HepG2 (cell line): ENCODE results near the gene COPZ1. TPM values are rescaled to one million over a fixed set of nuclear protein-coding genes. Genes with fewer than 3 reads are reported as not detected.

Experiments used
- ATAC-seq: fragments of 200-7000 bp; cut with Tn5 transposase; 3 replicates; pipeline ENCODE4 v1.9.1; 2020; ENCODE audit warnings: mild to moderate bottlenecking, moderate library complexity
- Bru-seq: library from RNA; stranded (reverse); fragments of 400-500 nt; gene quantifications from one replicate; lab custom pipeline; 2021; lab: Mats Ljungman, UMichigan
- BruChase-seq, 2 experiments: library from RNA; stranded (reverse); fragments of 400-500 nt; gene quantifications; one replicate each; lab custom pipeline; 2021; lab: Mats Ljungman, UMichigan
- BruUV-seq: library from RNA; stranded (reverse); fragments of 400-500 nt; replicated peaks from 2 replicates; lab custom pipeline; 2021; lab: Mats Ljungman, UMichigan
- CTCF ChIA-PET: fragments of 300-600 bp; formaldehyde crosslinking; extraction: SDS; loops from one replicate; lab custom pipeline; 2021; ENCODE audit warnings: low total read pairs, inconsistent platforms, low intra/inter-chr PET ratio; lab: Yijun Ruan, JAX
- POLR2A ChIA-PET: fragments of 350-600 bp; sonication (Branson Sonifier 250); formaldehyde crosslinking; loops from one replicate; lab custom pipeline; 2020; ENCODE audit warnings: antibody characterized with exemption, inconsistent platforms; lab: Yijun Ruan, JAX
- DNase-seq: peaks from one replicate; pipeline ENCODE4 v3.0.0-alpha.2; 2015; ENCODE audit warnings: low spot score
- FAIRE-seq: peaks from 3 replicates; lab custom pipeline; 2011; peaks lifted over from hg19 to GRCh38; lab: Jason Lieb, UNC
- H2AFZ ChIP-seq: one replicate; pipeline ENCODE4 v1.6.1; 2011; ENCODE audit warnings: low read length, inconsistent platforms
- H3K27ac ChIP-seq: fragments of 300-600 bp; 3 replicates; pipeline ENCODE4 v1.8.0; 2011; ENCODE audit warnings: mixed run types, mild to moderate bottlenecking, mixed read lengths, low read length, inconsistent platforms; ENCODE audit not compliant: insufficient read depth; ENCODE audit errors: extremely low read length
- H3K27me3 ChIP-seq, 2 experiments: fragments of 200-600 bp in 1 of 2; 2 replicates in 1 of 2; 3 replicates in 1 of 2; pipeline versions ENCODE4 v1.6.0 to v1.8.0; 2011; ENCODE audit warnings: low read length in 2 of 2, mild to moderate bottlenecking in 2 of 2, moderate library complexity in 2 of 2, inconsistent platforms in 1 of 2; ENCODE audit not compliant: insufficient read depth in 2 of 2, control insufficient read depth in 1 of 2
- H3K36me3 ChIP-seq, 2 experiments: fragments of 200-600 bp in 1 of 2; replicated peaks in 1 of 2; 2 replicates in 1 of 2; 3 replicates in 1 of 2; pipeline versions ENCODE4 v1.5.1 to v1.8.0; 2011; ENCODE audit warnings: low read length in 2 of 2, inconsistent platforms in 1 of 2; ENCODE audit not compliant: insufficient read depth in 2 of 2, control insufficient read depth in 1 of 2
- H3K4me1 ChIP-seq: 2 replicates; pipeline ENCODE4 v1.5.1; 2012; ENCODE audit warnings: low read length, inconsistent platforms; ENCODE audit not compliant: insufficient read depth
- H3K4me2 ChIP-seq: 2 replicates; pipeline ENCODE4 v1.6.0; 2011; ENCODE audit warnings: low read depth, low read length, inconsistent platforms
- H3K4me3 ChIP-seq, 3 experiments: fragments of 200-600 bp in 1 of 3; sonication (generic), shearing (Covaris generic) in 1 of 3; replicated peaks in 1 of 3; 2 replicates each; pipeline ENCODE4 v1.5.1; 2011 to 2016; ENCODE audit warnings: low read length in 3 of 3, inconsistent platforms in 2 of 3, low read depth in 2 of 3, mild to moderate bottlenecking in 2 of 3, control low read depth in 1 of 3, mixed read lengths in 1 of 3; ENCODE audit not compliant: insufficient read depth in 1 of 3
- H3K79me2 ChIP-seq: one replicate; pipeline ENCODE4 v1.6.1; 2011; ENCODE audit warnings: low read length, inconsistent platforms; ENCODE audit not compliant: insufficient read depth
- H3K9ac ChIP-seq: 2 replicates; pipeline ENCODE4 v1.6.0; 2011; ENCODE audit warnings: mild to moderate bottlenecking, low read depth, low read length, inconsistent platforms; ENCODE audit not compliant: insufficient read depth
- H3K9me3 ChIP-seq: 2 replicates; pipeline ENCODE4 v1.5.1; 2012; ENCODE audit warnings: mild to moderate bottlenecking, low read length
- H4K20me1 ChIP-seq: 2 replicates; pipeline ENCODE4 v1.6.0; 2011; ENCODE audit warnings: inconsistent platforms, mild to moderate bottlenecking, low read length, moderate library complexity; ENCODE audit not compliant: insufficient read depth
- JUN ChIP-seq: sonication (generic); formaldehyde crosslinking; IDR thresholded peaks from 2 replicates; pipeline ENCODE4 v1.4.0; 2020; ENCODE audit warnings: mild to moderate bottlenecking, missing genetic modification reagents
- KLF16 ChIP-seq, 2 experiments: sonication (generic) in 1 of 2; formaldehyde crosslinking in 1 of 2; IDR thresholded peaks; 2 replicates each; pipeline versions ENCODE4 v1.6.1 to v1.8.0; 2016 to 2023; ENCODE audit warnings: missing genetic modification reagents in 2 of 2, missing compliant biosample characterization in 1 of 2
- MNT ChIP-seq: fragments of 450-650 bp; IDR thresholded peaks from 2 replicates; pipeline ENCODE4 v1.6.1; 2016
- SMARCE1 ChIP-seq: fragments of 450-650 bp; IDR thresholded peaks from 2 replicates; pipeline ENCODE4 v1.6.1; 2017; ENCODE audit warnings: borderline replicate concordance
- ZNF44 ChIP-seq: sonication (generic); formaldehyde crosslinking; IDR thresholded peaks from 2 replicates; pipeline ENCODE4 v1.5.1; 2020; ENCODE audit warnings: mild to moderate bottlenecking, missing genetic modification reagents
- ZNF569 ChIP-seq: sonication (generic); formaldehyde crosslinking; IDR thresholded peaks from 2 replicates; pipeline ENCODE4 v1.5.0; 2020; ENCODE audit warnings: mild to moderate bottlenecking, missing genetic modification reagents, moderate library complexity, borderline replicate concordance
- ZNF607 ChIP-seq: sonication (generic); formaldehyde crosslinking; IDR thresholded peaks from 2 replicates; pipeline ENCODE4 v1.5.1; 2020; ENCODE audit warnings: missing genetic modification reagents, mild to moderate bottlenecking, borderline replicate concordance
- WGBS: methylation state at CpG from one replicate; pipeline ENCODE4 v1.1.6; 2017; ENCODE audit warnings: low lambda C conversion rate; 5-methylcytosine and 5-hydroxymethylcytosine counted together
- in situ Hi-C: cut with HindIII; loops from 2 replicates; pipeline ENCODE4 v1.10.0; 2017; ENCODE audit warnings: low pct_unique_long_range_greater_than_20kb; ENCODE audit not compliant: extremely low pct_ligation_motif_present
- intact Hi-C: fragments of 100-400 bp; cut with micrococcal nuclease; formaldehyde crosslinking; loops from one replicate; pipeline ENCODE4 v1.10.0; 2022; ENCODE audit not compliant: unreplicated experiment
- long read RNA-seq, 2 experiments: library from RNA in 1 of 2; library from polyadenylated mRNA in 1 of 2; stranded (forward) in 1 of 2; unstranded in 1 of 2; transcript quantifications; one replicate each; pipeline ENCODE4 v2.0.0, GENCODE V29; 2019 to 2022
- polyA minus RNA-seq, 3 experiments: library from RNA; depleted of rRNA, polyadenylated mRNA; stranded (reverse); fragments of >200 nt; gene quantifications; 2 replicates each; pipeline ENCODE4 v1.2.3, GENCODE V29; 2011; ENCODE audit warnings: low replicate concordance in 1 of 3
- polyA plus RNA-seq, 8 experiments: library from polyadenylated mRNA; depleted of rRNA in 3 of 8; stranded (reverse) in 7 of 8; unstranded in 1 of 8; fragments of >200 nt; fragmentation: Illumina TruSeq in 4 of 8; extraction: Trizol in 4 of 8; gene quantifications; 2 replicates each; pipeline versions ENCODE4 v1.2.1 to v1.2.3, GENCODE V29; 2011 to 2016; ENCODE audit warnings: low read depth in 4 of 8, missing spikeins in 1 of 8, mixed read lengths in 1 of 8; ENCODE audit not compliant: insufficient read depth in 1 of 8
- total RNA-seq, 5 experiments: library from RNA; depleted of rRNA; stranded (reverse); fragments of >200 nt; fragmentation: Illumina TruSeq; extraction: Trizol; gene quantifications; 2 replicates each; pipeline ENCODE4 v1.2.3, GENCODE V29; 2016; ENCODE audit warnings: low read depth in 1 of 5
- TF ChIP-seq, protein P1 (sequence below): sonication (generic); formaldehyde crosslinking; IDR thresholded peaks from 2 replicates; pipeline ENCODE4 v1.5.1; 2020; ENCODE audit warnings: mild to moderate bottlenecking, missing genetic modification reagents

Gene COPZ1, protein sequence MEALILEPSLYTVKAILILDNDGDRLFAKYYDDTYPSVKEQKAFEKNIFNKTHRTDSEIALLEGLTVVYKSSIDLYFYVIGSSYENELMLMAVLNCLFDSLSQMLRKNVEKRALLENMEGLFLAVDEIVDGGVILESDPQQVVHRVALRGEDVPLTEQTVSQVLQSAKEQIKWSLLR
- 125 and 201 TPM in 2 replicates for total RNA-seq (2016; rRNA removed; fragmentation: Illumina TruSeq; extraction: Trizol)
- 20.4 and 22.6 TPM in 2 replicates for total RNA-seq (2016; cell fraction: cytosol; rRNA removed; fragmentation: Illumina TruSeq; extraction: Trizol; ENCODE audit: low read depth)
- total RNA-seq (2016; cell fraction: insoluble cytoplasmic fraction; rRNA removed; fragmentation: Illumina TruSeq; extraction: Trizol), result 123 and 217 TPM in 2 replicates
- total RNA-seq (2016; cell fraction: membrane; rRNA removed; fragmentation: Illumina TruSeq; extraction: Trizol), result 45.5 and 48.0 TPM in 2 replicates
- total RNA-seq (2016; cell fraction: nucleus; rRNA removed; fragmentation: Illumina TruSeq; extraction: Trizol), result 42.3 and 53.2 TPM in 2 replicates
- polyA plus RNA-seq (2011; rRNA removed), result 134 and 184 TPM in 2 replicates
- 121 and 141 TPM in 2 replicates for polyA plus RNA-seq (2011; cell fraction: cytosol; rRNA removed)
- polyA plus RNA-seq (2011; cell fraction: nucleus; rRNA removed), result 41.8 and 48.0 TPM in 2 replicates
- polyA plus RNA-seq (2012), result 118 and 217 TPM in 2 replicates
- 37.1 and 37.6 TPM in 2 replicates for polyA plus RNA-seq (2016; cell fraction: cytosol; fragmentation: Illumina TruSeq; extraction: Trizol; ENCODE audit: low read depth)
- polyA plus RNA-seq (2016; cell fraction: insoluble cytoplasmic fraction; fragmentation: Illumina TruSeq; extraction: Trizol; ENCODE audit: low read depth), result 312 and 355 TPM in 2 replicates
- 61.8 and 63.8 TPM in 2 replicates for polyA plus RNA-seq (2016; cell fraction: membrane; fragmentation: Illumina TruSeq; extraction: Trizol; ENCODE audit: low read depth)
- 112 and 113 TPM in 2 replicates for polyA plus RNA-seq (2016; cell fraction: nucleus; fragmentation: Illumina TruSeq; extraction: Trizol; ENCODE audit: insufficient read depth, low read depth)
- 102 and 206 TPM in 2 replicates for polyA minus RNA-seq (2011; rRNA and poly(A)+ RNA removed; ENCODE audit: low replicate concordance)
- 105 and 134 TPM in 2 replicates for polyA minus RNA-seq (2011; cell fraction: cytosol; rRNA and poly(A)+ RNA removed)
- polyA minus RNA-seq (2011; cell fraction: nucleus; rRNA and poly(A)+ RNA removed), result 37.2 and 53.7 TPM in 2 replicates
- Bru-seq, nascent RNA, result percentile 75 among the genes with signal in this experiment
- BruChase-seq, experiment 1, labeled RNA remaining after a 6-hour chase, result percentile 94 among the genes with signal in this experiment
- BruChase-seq, experiment 2, labeled RNA remaining after a 2-hour chase, result percentile 87 among the genes with signal in this experiment
- long read RNA-seq, experiment 1, transcript COPZ1-202 (8 exons, 880 nt), result minor isoform, 5 of 195 reads
- long read RNA-seq, experiment 1, transcript COPZ1-201 (9 exons, 1,897 nt), result major isoform, 159 of 195 reads
- long read RNA-seq, experiment 1, partial matches to known transcripts, result 20 of 195 reads
- long read RNA-seq, experiment 1, other reads (novel, unspliced or antisense), result 8 of 195 reads
- long read RNA-seq, experiment 2, transcript COPZ1-209 (8 exons, 1,026 nt), result minor isoform, 5 of 236 reads
- long read RNA-seq, experiment 2, transcript COPZ1-201 (9 exons, 1,897 nt), result major isoform, 149 of 236 reads
- long read RNA-seq, experiment 2, partial matches to known transcripts, result 58 of 236 reads
- long read RNA-seq, experiment 2, other reads (novel, unspliced or antisense), result 20 of 236 reads

DNA sequence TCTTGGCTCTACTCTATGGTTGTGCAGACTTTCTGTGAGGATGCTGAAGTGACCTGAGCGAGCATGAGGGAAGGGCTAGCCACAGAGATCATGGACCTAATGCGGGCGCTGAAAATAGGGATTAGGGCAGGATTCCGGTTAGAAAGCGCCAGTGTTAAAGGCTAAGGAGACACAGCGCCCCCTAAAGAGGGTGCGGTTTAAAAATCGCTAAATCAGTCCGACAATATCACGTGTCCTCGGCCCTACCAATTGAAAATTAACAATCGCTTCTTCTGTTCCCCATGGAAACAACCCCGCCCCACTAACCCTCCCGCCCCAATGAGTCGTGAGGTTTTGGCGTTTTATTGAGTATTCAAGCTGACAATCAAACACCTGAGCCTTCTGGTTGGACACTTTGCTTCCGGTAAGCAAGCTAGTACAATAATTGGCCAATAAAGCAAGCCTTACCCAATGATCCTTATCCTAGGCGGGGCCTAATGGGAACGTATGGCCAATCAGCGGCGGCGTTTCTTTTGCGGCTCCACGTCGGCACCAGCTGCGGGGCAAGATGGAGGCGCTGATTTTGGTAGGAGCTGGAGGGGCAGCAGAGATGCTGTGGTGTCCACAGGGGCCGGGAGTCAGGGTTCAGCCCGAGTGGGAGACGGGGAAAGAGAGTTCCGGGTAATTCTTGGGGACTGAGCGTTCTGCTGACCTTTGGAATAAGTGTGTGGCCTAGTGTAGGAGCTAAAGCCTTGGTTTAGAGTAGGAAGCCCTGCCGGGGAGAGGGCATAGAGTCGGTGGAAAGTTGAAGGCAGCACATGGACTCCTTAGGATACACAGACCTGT lies at the start of gene COPZ1:
Gene COPZ1 (plus strand): TSS at position 515 of the 825 bp plus-strand sequence. CDS start 33 bp downstream, at position 548.
- H3K9me3 ChIP-seq, result no peaks in the 10 kb centered on the region
- intact Hi-C loops, result loop anchor here (1.0 to 2.0 kb wide), 4 partner anchors 31 to 74 kb away; partner anchors contain the start of genes CBX5 and HNRNPA1
- peaks cover 20% of the 10 kb centered on the region for H3K79me2 ChIP-seq
- DNase-seq, result peak; percentile 100
- no peaks in the 10 kb centered on the region for H3K36me3 ChIP-seq
- peak within 1 kb of the TSS; percentile 99 for H3K9ac ChIP-seq
- BruUV-seq, result no TSS peak
- peak within 1 kb of the TSS; percentile 84 for H3K4me2 ChIP-seq
- H3K27ac ChIP-seq, result peak within 1 kb of the TSS; percentile 89
- H3K27me3 ChIP-seq, result no peaks in the 10 kb centered on the region; a peak in 1 of 5 replicates
- peak within 1 kb of the TSS; percentile 83 for H2AFZ ChIP-seq
- H3K4me3 ChIP-seq, result peak within 1 kb of the TSS; percentile 82 to 84 (median 83)
- H4K20me1 ChIP-seq, result no peaks in the 10 kb centered on the region
- ChIA-PET POLR2A (interaction anchor here (0.6 to 3.5 kb wide), 15 partner anchors 8 to 499 kb away, joined by 3 to 87 read pairs (median 10); partner anchors contain the start of genes CBX5, HNRNPA1 and NFE2), CTCF (interaction anchor here (0.6 to 2.6 kb wide), 5 partner anchors 28 to 105 kb away, joined by 3 to 34 read pairs (median 3); no protein-coding TSS in a partner anchor)
- peak; percentile 95 for ATAC-seq
- WGBS, result 1% methylated on average over 28 of the region's 34 CpGs
- peak; percentile 98 for FAIRE-seq
- peaks cover 44% of the 10 kb centered on the region for H3K4me1 ChIP-seq
- in situ Hi-C loops, result loop anchor here (5.0 kb wide), 1 partner anchor 43 kb away; the partner anchor contains the start of genes CBX5 and HNRNPA1
- no peak for TF ChIP-seq SMARCE1
- TF ChIP-seq MNT, result 0 out of 2 replicates have a peak, but pooled peaks have one; percentile 26
- no peak for TF ChIP-seq ZNF44
- no peak for TF ChIP-seq JUN
- TF ChIP-seq KLF16 (CRISPR knock-in tag; IDR thresholded peaks at IDR 0.05), result no peak; a peak in 1 of 4 replicates
- TF ChIP-seq, protein P1, sequence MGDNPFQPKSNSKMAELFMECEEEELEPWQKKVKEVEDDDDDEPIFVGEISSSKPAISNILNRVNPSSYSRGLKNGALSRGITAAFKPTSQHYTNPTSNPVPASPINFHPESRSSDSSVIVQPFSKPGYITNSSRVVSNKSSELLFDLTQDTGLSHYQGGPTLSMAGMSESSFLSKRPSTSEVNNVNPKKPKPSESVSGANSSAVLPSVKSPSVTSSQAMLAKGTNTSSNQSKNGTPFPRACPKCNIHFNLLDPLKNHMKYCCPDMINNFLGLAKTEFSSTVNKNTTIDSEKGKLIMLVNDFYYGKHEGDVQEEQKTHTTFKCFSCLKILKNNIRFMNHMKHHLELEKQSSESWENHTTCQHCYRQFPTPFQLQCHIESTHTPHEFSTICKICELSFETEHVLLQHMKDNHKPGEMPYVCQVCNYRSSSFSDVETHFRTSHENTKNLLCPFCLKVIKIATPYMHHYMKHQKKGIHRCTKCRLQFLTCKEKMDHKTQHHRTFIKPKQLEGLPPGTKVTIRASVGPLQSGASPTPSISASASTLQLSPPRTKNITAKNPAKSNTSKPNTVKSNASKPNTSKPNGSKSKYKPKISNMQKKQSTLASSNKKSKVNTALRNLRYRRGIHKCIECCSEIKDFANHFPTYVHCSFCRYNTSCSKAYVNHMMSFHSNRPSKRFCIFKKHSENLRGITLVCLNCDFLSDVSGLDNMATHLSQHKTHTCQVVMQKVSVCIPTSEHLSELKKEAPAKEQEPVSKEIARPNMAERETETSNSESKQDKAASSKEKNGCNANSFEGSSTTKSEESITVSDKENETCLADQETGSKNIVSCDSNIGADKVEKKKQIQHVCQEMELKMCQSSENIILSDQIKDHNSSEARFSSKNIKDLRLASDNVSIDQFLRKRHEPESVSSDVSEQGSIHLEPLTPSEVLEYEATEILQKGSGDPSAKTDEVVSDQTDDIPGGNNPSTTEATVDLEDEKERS, result peak; percentile 80; the same call in 1 of the 2 replicates
- no peak for TF ChIP-seq ZNF569
- no peak for TF ChIP-seq ZNF607 (CRISPR knock-in tag)
